OCI-LY1 (cell line): ENCODE data around the gene UFSP2.

Experiments
- CTCF ChIP-seq: fragments of 200-600 bp; sonication (generic), shearing (Covaris generic); IDR thresholded peaks from 2 replicates; pipeline ENCODE4 v1.5.1; 2017; ENCODE audit warnings: mild to moderate bottlenecking, antibody characterized with exemption, low read length, moderate library complexity, mixed read lengths
- EZH2 ChIP-seq: fragments of 200-600 bp; sonication (generic), shearing (Covaris generic); IDR thresholded peaks from 2 replicates; pipeline ENCODE4 v1.8.0; 2017; ENCODE audit warnings: borderline replicate concordance, mixed run types, mild to moderate bottlenecking, antibody characterized with exemption, low read length, moderate library complexity, mixed read lengths

GRCh38 chr4:185364886-185365285 lies 60.9 kb downstream of the UFSP2 start:
- TF ChIP-seq CTCF (no peak), EZH2 (no peak)
